Measurements from ENCODE around the gene PCED1B.

The PCED1B gene

GRCh38 chr12:47280543-47281300 lies 201.3 kb downstream of the PCED1B start:
- DNase-seq = no peak

GRCh38 chr12:47281667-47282171 lies 202.3 kb downstream of the PCED1B start:
- DNase-seq = no peak

DNA sequence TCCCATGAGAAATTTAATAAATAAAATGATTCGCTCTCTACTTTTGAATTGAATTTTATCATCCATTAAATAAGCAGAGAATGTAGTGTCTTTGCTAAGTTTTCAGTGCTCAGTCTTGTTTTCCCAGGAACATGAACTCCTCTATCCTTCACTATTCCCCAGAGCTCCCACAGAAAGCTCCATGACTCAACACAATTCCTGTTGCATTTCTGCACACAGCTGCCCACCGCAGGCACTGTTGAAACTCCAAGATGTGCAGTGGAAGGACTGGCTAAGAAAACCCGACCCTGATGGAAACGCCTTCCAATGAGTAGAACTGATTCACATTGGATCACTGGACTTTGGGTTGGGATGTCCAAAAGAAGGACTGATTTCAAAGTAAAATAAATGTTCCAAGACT lies 202.8 kb downstream of the PCED1B start:
- DNase-seq = no peak

All from NCI-H446 (cell line).